Bronchial epithelial cell (primary cell): Measurements from ENCODE around the gene FUBP3. TPM values are rescaled to one million over a fixed set of nuclear protein-coding genes. Genes with fewer than 3 reads are reported as not detected.

Experiments
- DNase-seq: peaks from one replicate; pipeline ENCODE4 v3.0.0-alpha.2; 2010; ENCODE audit warnings: low read depth
- FAIRE-seq: peaks from 2 replicates; lab custom pipeline; 2011; peaks lifted over from hg19 to GRCh38; lab: Jason Lieb, UNC
- H3K27me3 ChIP-seq: 2 replicates; pipeline ENCODE4 v1.5.1; 2011; ENCODE audit warnings: low read length; ENCODE audit not compliant: control insufficient read depth, insufficient read depth
- H3K36me3 ChIP-seq: 2 replicates; pipeline ENCODE4 v1.5.1; 2011; ENCODE audit warnings: low read length; ENCODE audit not compliant: control insufficient read depth, insufficient read depth
- H3K4me3 ChIP-seq: 2 replicates; pipeline ENCODE4 v1.5.1; 2011; ENCODE audit warnings: mild to moderate bottlenecking, low read depth, low read length, control low read depth
- total RNA-seq: library from RNA; depleted of rRNA; stranded (reverse); fragments of >200 nt; gene quantifications from 2 replicates; pipeline ENCODE4 v1.2.1, GENCODE V29; 2014
- TF ChIP-seq, protein P1 (sequence below): IDR thresholded peaks from 2 replicates; pipeline ENCODE4 v1.5.1; 2011; ENCODE audit warnings: mild to moderate bottlenecking, moderate library complexity, low read length, control low read depth, inconsistent platforms; ENCODE audit not compliant: insufficient read depth, severe bottlenecking

The FUBP3 gene
- total RNA-seq, 1 donor from 2014 or later: 45.8 TPM

DNA sequence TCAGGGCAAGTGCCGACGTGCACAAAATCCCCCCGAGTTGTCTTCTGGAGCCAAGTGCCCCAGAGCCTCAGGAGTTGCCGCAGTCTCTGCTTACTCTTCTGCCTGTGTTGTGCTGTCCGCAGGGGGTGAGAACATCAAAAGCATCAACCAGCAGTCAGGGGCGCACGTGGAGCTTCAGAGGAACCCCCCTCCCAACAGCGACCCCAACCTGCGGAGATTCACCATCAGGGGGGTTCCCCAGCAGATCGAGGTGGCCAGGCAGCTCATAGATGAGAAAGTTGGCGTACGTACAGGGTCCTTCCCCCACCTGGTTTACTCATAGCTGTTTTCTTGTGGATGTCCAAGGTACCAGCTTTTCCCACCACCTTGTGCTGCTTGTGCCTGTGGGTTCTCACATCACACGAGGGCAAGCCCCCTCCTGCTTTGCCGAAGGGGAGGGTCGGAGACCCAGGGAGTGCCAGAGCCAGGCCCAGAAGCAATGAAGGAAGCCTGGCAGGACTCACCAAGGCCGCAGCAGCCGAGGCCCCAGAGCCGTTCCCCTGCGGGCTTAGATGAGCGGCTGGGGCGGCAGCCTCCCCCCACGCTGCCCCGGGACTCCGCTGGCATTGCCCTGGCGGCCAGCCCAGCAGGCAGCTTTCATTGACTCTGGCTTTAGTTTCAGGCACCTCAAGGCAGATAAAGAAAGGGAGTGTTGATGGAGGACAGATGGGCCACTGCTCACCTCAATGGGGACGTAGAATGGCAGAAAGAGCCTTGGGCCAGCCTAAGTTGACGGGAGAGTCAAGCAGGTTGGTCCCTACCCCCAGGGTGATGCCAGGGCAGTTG lies 51.3 kb downstream of the FUBP3 start:
- TF ChIP-seq, protein P1, sequence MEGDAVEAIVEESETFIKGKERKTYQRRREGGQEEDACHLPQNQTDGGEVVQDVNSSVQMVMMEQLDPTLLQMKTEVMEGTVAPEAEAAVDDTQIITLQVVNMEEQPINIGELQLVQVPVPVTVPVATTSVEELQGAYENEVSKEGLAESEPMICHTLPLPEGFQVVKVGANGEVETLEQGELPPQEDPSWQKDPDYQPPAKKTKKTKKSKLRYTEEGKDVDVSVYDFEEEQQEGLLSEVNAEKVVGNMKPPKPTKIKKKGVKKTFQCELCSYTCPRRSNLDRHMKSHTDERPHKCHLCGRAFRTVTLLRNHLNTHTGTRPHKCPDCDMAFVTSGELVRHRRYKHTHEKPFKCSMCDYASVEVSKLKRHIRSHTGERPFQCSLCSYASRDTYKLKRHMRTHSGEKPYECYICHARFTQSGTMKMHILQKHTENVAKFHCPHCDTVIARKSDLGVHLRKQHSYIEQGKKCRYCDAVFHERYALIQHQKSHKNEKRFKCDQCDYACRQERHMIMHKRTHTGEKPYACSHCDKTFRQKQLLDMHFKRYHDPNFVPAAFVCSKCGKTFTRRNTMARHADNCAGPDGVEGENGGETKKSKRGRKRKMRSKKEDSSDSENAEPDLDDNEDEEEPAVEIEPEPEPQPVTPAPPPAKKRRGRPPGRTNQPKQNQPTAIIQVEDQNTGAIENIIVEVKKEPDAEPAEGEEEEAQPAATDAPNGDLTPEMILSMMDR: no peak
- Histone ChIP-seq H3K36me3 (peaks cover 47% of the 10 kb centered on the region), H3K4me3 (no peak overlapping the region), H3K27me3 (no peaks in the 10 kb centered on the region)
- DNase-seq (no peak), FAIRE-seq (no peak)

DNA sequence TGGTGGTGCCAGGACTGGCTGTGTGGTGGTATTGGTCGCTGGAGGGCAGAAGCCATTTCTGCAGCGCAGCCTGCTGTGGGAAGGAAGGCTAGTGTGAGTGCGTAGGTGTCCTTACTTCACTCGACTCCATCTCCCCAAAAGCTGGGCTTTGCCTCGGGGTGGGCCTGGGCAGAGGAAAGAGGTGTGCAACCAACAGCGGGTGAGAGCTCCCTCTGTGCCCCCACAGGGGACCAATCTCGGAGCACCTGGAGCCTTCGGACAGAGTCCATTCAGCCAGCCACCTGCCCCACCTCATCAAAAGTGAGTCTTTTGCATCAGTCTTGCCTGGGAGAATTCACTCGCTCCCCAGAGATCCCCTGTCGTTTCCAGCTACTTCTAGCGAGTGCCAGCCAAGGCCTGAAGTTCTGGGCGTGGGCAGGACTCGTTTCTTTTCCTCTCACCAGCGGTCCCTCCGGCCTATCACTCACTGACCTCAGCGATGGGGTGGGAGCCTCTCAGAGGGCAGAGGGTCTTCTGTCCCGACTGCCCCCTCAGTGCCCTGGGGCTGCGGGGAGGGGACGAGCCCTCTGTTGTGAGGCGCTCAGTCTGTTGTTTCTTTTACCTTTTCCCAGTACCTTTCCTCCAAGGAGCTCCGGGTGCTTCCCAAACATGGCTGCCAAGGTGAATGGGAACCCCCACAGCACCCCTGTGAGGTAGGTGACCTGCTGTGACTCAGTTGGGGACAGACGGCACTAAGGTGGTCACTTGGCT lies 52.1 kb downstream of the FUBP3 start:
- Histone ChIP-seq H3K36me3 (peaks cover 47% of the 10 kb centered on the region), H3K27me3 (no peaks in the 10 kb centered on the region), H3K4me3 (no peak overlapping the region)
- FAIRE-seq (no peak), DNase-seq (no peak)
- TF ChIP-seq, protein P1: no peak

DNA sequence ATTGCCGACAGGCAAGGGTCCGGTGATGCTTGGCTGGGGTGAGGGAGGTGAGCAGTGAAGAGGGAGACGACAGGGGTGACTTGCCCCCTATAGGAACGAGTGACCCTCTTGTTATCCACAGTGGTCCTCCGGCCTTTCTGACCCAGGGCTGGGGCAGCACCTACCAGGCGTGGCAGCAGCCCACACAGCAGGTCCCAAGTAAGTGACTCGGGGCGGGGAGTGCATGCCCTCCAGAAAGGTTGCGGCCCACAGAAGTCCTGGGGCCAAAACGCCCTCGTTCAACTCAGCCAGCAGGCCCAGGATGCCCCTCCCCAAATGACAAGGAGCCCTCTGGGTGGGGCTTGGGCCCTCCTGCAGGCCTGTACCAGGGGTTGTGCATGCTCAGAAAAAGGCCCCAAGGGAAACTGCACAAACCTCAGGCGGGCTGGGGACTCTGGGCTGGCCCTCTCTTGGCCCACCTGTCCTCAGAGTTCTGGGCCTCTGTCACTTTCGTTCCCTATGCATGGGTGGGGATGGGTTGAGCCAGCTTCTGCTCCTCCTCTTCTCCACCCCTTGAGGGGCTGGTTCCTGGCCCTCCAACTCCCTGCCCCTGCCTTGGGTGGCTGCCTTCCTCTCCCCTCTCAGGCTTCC lies 52.8 kb downstream of the FUBP3 start:
- TF ChIP-seq, protein P1: no peak
- H3K27me3 ChIP-seq: no peaks in the 10 kb centered on the region
- FAIRE-seq: no peak
- peaks cover 49% of the 10 kb centered on the region for H3K36me3 ChIP-seq
- no peak for DNase-seq
- no peak overlapping the region for H3K4me3 ChIP-seq

DNA sequence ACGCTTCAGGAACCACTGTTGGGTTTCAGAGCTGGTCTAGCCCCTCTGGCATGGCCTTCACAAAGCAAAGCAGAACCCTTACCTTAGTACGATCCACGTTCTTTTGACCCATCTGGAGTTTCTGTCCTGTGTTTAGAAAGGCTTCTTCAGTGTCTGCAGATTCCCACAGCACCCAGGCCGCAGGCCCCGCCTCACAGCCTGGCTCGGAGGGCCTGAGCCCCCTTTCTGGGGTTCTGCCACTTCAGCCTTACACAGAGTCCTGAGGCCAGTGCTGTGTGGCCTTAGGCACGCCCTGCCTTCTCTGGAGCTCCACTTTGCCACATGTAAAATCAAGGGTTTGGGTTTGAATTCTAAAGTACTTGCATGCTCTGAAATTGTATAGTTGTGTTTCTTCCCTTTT lies 53.5 kb downstream of the FUBP3 start:
- Histone ChIP-seq H3K36me3 (peaks cover 49% of the 10 kb centered on the region), H3K27me3 (no peaks in the 10 kb centered on the region), H3K4me3 (no peak overlapping the region)
- DNase-seq (no peak), FAIRE-seq (no peak)
- TF ChIP-seq, protein P1: no peak

DNA sequence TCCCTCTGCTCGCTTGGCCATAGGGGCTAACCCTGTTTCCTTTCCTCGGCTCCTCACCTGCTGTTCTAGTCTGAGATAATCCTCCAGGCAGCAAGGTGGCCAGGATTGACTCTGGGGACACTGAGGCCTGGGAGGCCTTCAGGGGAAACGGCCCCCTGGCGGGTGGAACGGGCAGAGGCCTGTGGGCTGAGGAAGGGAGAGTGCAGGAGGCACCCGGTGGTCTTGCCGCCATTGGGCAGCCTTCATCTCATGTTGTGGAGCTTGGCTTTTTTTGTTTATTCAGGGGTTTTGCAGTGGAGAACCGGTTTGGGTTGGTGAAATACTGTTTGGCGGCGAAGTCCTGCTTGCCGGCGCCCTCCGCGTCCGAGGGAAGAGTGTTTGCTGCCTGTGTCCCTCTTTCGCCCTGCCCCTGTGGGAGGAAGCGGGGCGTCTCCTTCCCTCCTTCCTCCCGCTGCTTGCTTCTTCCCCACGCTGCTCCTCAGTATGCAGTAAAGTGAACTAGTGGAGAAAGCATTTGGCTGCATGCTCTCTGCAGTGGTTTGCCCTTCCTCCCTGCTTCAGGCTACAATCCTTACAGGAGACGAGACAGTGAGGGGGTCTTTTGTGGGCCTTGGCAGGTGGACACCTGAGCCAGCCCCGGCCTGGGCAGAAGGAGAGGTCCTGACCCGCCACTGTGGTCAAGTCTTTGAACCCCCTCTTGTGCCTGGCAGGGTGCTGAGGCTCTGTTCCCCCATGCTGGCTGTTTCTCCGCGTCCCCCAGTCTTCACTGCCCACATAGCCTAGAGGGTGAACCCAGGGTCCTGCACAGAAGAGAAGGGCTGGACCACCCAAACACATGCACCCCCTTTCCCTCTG lies 54.2 kb downstream of the FUBP3 start:
- no peaks in the 10 kb centered on the region for H3K27me3 ChIP-seq
- no peak for FAIRE-seq
- peaks cover 51% of the 10 kb centered on the region for H3K36me3 ChIP-seq
- no peak for DNase-seq
- TF ChIP-seq, protein P1: no peak
- H3K4me3 ChIP-seq: no peak overlapping the region
